ENCODE measurements around the gene NEUROG3.

Gene NEUROG3, protein sequence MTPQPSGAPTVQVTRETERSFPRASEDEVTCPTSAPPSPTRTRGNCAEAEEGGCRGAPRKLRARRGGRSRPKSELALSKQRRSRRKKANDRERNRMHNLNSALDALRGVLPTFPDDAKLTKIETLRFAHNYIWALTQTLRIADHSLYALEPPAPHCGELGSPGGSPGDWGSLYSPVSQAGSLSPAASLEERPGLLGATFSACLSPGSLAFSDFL

GRCh38 chr10:69573056-69573806 lies at the start of gene NEUROG3:
Gene NEUROG3, minus strand, starts transcription at chr10:69573422. Its CDS starts 379 bp downstream, at chr10:69573043.
- CTCF ChIA-PET, result interaction anchor here (1.3 kb wide), 1 partner anchor 342 kb away, joined by 3 read pairs; no protein-coding TSS in a partner anchor
- TF ChIP-seq CTCF (IDR thresholded peaks at IDR 0.05; ENCODE audit: control extremely low read depth, extremely low read depth, low read depth, missing control alignments), result no peak
- POLR2A ChIA-PET, result interaction anchor here (0.6 kb wide), 1 partner anchor 555 kb away, joined by 3 read pairs; no protein-coding TSS in a partner anchor
- DNase-seq (ENCODE audit: extremely low spot score), result peak; percentile 73

DNA sequence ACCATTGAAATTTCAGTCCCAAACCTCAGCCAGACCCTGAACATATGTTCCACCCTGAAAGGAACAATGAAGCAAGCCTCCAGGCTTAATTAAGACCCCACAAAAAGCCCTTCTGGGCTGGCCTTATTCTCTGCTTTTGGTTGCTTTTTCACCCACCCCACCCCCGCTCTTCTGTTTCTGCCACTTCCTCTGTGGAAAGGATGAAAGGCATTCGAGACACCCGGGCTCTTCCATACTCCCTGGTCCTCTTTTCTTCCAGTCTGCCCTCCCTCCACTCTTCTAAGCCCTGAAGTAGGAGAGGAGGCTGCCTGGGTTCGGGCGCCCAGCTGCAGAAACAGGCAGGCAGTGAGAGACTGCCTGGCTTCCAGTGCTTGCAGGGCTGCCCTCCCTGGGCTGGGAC lies 47.4 kb upstream of the NEUROG3 start:
- DNase-seq (ENCODE audit: extremely low spot score), result no peak
- ChIA-PET POLR2A (no interaction called here), CTCF (no interaction called here)
- TF ChIP-seq CTCF (IDR thresholded peaks at IDR 0.05; ENCODE audit: control extremely low read depth, extremely low read depth, low read depth, missing control alignments), result no peak

- ChIA-PET POLR2A (no interaction called here), CTCF (interaction anchor here (1.0 to 1.4 kb wide), 3 partner anchors 10 to 19 kb away, joined by 3 read pairs; no protein-coding TSS in a partner anchor)
- no peak for TF ChIP-seq CTCF (IDR thresholded peaks at IDR 0.05; ENCODE audit: control extremely low read depth, extremely low read depth, low read depth, missing control alignments)
- no peak for DNase-seq (ENCODE audit: extremely low spot score)
Measured at GRCh38 chr10:69619626-69620025, 46.4 kb upstream of the NEUROG3 start.

GRCh38 chr10:69618746-69619145 lies 45.5 kb upstream of the NEUROG3 start:
- no peak for DNase-seq (ENCODE audit: extremely low spot score)
- no peak for TF ChIP-seq CTCF (IDR thresholded peaks at IDR 0.05; ENCODE audit: control extremely low read depth, extremely low read depth, low read depth, missing control alignments)
- POLR2A ChIA-PET, result no interaction called here
- CTCF ChIA-PET, result interaction anchor here (1.2 to 1.4 kb wide), 3 partner anchors 11 to 20 kb away, joined by 3 read pairs; no protein-coding TSS in a partner anchor

GRCh38 chr10:69616358-69616757 lies 43.1 kb upstream of the NEUROG3 start:
- ChIA-PET CTCF (interaction anchor here (1.0 to 1.5 kb wide), 4 partner anchors 13 to 101 kb away, joined by 3 to 4 read pairs (median 4); no protein-coding TSS in a partner anchor), POLR2A (no interaction called here)
- no peak for DNase-seq (ENCODE audit: extremely low spot score)
- no peak for TF ChIP-seq CTCF (IDR thresholded peaks at IDR 0.05; ENCODE audit: control extremely low read depth, extremely low read depth, low read depth, missing control alignments)

DNA sequence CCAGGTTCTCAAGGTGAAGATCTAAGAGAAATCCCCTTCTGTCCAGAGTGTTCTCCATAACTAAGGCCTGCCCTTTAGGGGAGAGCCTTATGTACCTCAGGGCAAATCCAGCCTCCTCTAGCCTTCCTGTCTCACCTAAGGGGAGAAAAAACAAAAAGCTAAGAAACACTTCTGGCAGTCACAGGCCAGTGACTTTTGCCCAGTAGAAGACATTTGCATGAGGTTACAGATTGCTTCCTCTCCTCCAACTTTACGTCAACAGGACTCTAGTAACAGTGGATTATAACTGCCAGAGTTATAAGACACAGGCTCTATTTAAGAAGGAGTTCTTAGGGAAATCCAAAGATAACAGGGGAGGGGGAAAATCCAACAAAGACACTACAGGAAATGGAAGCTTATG lies 40.9 kb upstream of the NEUROG3 start:
- TF ChIP-seq CTCF (IDR thresholded peaks at IDR 0.05; ENCODE audit: control extremely low read depth, extremely low read depth, low read depth, missing control alignments), result no peak
- ChIA-PET CTCF (interaction anchor here (1.3 to 1.5 kb wide), 3 partner anchors 20 to 98 kb away, joined by 3 to 7 read pairs (median 3); no protein-coding TSS in a partner anchor), POLR2A (no interaction called here)
- no peak for DNase-seq (ENCODE audit: extremely low spot score)

All from GM10248 (cell line).